ENCODE data around the gene VCX3B. TPM values are rescaled to one million over a fixed set of nuclear protein-coding genes. Genes with fewer than 3 reads are reported as not detected.

Gene VCX3B
- not detected for total RNA-seq

DNA sequence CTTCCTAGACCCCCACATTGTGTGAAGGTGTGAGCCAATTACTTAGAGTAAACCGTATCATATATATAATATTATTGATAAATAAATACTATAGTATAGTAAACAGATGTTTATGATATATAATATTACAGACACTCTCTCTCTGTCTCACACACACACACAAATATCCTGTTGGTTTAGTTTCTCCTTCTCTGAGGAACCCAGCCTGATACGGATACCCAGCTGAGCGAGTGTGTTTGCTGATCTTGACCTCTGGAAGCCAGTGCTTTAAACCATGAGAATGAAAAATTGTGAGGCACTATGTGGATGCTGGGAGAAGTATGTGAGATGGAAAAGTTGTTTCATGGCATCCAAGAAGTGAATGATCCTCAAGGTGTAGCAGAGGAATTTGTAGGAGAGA, at the start of gene VCX3B:
Gene VCX3B (plus strand): TSS at position 301 of the 400 bp plus-strand sequence. CDS start 621 bp downstream, outside the sequence.

Measured in melanocyte of skin (primary cell).